GM23338 (cell line): ENCODE data around the gene MIGA1. TPM values are rescaled to one million over a fixed set of nuclear protein-coding genes. Genes with fewer than 3 reads are reported as not detected.

Experiments
- ATAC-seq: fragments of 200-7000 bp; cut with Tn5 transposase; 3 replicates; pipeline ENCODE4 v1.9.1; 2020
- DNase-seq: peaks from one replicate; pipeline ENCODE4 v3.0.0-alpha.2; 2015; ENCODE audit warnings: low spot score
- H2AFZ ChIP-seq: fragments of 200-600 bp; sonication (generic); 2 replicates; pipeline ENCODE4 v1.8.0; 2016; ENCODE audit warnings: antibody characterized with exemption, mild to moderate bottlenecking, moderate library complexity
- H3F3A ChIP-seq: fragments of 200-600 bp; sonication (generic); replicated peaks from 2 replicates; pipeline ENCODE4 v1.8.0; 2017; ENCODE audit warnings: antibody characterized with exemption, mixed run types, low read depth
- H3K27ac ChIP-seq: fragments of 200-600 bp; sonication (generic); 2 replicates; pipeline ENCODE4 v1.6.1; 2016; ENCODE audit warnings: low read depth
- H3K27me3 ChIP-seq: fragments of 200-600 bp; sonication (generic); 2 replicates; pipeline ENCODE4 v1.8.0; 2016; ENCODE audit warnings: mild to moderate bottlenecking, mixed run types, moderate library complexity; ENCODE audit not compliant: insufficient read depth
- H3K36me3 ChIP-seq: fragments of 200-600 bp; sonication (generic); 2 replicates; pipeline ENCODE4 v1.8.0; 2016; ENCODE audit warnings: mild to moderate bottlenecking; ENCODE audit not compliant: insufficient read depth
- H3K4me1 ChIP-seq: fragments of 200-600 bp; sonication (generic); 2 replicates; pipeline ENCODE4 v1.8.0; 2016; ENCODE audit warnings: mild to moderate bottlenecking, moderate library complexity; ENCODE audit not compliant: insufficient read depth
- H3K4me2 ChIP-seq: fragments of 200-600 bp; sonication (generic); 2 replicates; pipeline ENCODE4 v1.7.1; 2017; ENCODE audit warnings: mixed run types
- H3K4me3 ChIP-seq: fragments of 200-600 bp; sonication (generic); 2 replicates; pipeline ENCODE4 v1.6.1; 2016; ENCODE audit warnings: mixed run types
- H3K79me2 ChIP-seq: fragments of 200-600 bp; sonication (generic); replicated peaks from 2 replicates; pipeline ENCODE4 v1.8.0; 2017; ENCODE audit warnings: mild to moderate bottlenecking; ENCODE audit not compliant: insufficient read depth
- H3K9me2 ChIP-seq: fragments of 200-600 bp; sonication (generic); 2 replicates; pipeline ENCODE4 v1.8.0; 2017; ENCODE audit not compliant: insufficient read depth
- H4K20me1 ChIP-seq: fragments of 200-600 bp; sonication (generic); replicated peaks from 2 replicates; pipeline ENCODE4 v1.8.0; 2017; ENCODE audit warnings: mild to moderate bottlenecking; ENCODE audit not compliant: insufficient read depth
- H3K27ac Mint-ChIP-seq: 2 replicates; pipeline ENCODE4 v1.8.0; 2020; ENCODE audit warnings: inconsistent platforms, mild to moderate bottlenecking, moderate library complexity, mixed read lengths
- H3K27me3 Mint-ChIP-seq: 3 replicates; pipeline ENCODE4 v1.8.0; 2022; ENCODE audit warnings: low read depth, mild to moderate bottlenecking, moderate library complexity, mixed read lengths, inconsistent platforms; ENCODE audit not compliant: insufficient read depth, poor library complexity
- H3K36me3 Mint-ChIP-seq: 3 replicates; pipeline ENCODE4 v1.8.0; 2021; ENCODE audit warnings: low read depth, mild to moderate bottlenecking, inconsistent platforms, moderate library complexity, mixed read lengths
- H3K4me1 Mint-ChIP-seq: 3 replicates; pipeline ENCODE4 v1.8.0; 2020; ENCODE audit warnings: mild to moderate bottlenecking, inconsistent platforms, mixed read lengths
- H3K4me3 Mint-ChIP-seq: 3 replicates; pipeline ENCODE4 v1.8.0; 2021; ENCODE audit warnings: moderate library complexity, mild to moderate bottlenecking, inconsistent platforms, mixed read lengths
- H3K9me3 Mint-ChIP-seq: 3 replicates; pipeline ENCODE4 v1.8.0; 2020; ENCODE audit warnings: moderate library complexity, mild to moderate bottlenecking, inconsistent platforms, mixed read lengths
- CREB1 ChIP-seq: fragments of 250-450 bp; sonication (Bioruptor Pico); IDR thresholded peaks from 2 replicates; pipeline ENCODE4 v1.5.0; 2020; ENCODE audit warnings: low read depth, mild to moderate bottlenecking, moderate library complexity
- CTCF ChIP-seq, 2 experiments: fragments of 200-600 bp in 1 of 2; sonication (generic) in 1 of 2; conservative IDR thresholded peaks; 2 replicates each; pipeline versions ENCODE4 v1.5.1 to v1.6.1; 2016 to 2017; ENCODE audit warnings: antibody characterized with exemption in 2 of 2, low read depth in 2 of 2, mild to moderate bottlenecking in 2 of 2, moderate library complexity in 1 of 2
- ETS1 ChIP-seq: IDR thresholded peaks from 2 replicates; pipeline ENCODE4 v1.6.1; 2016; ENCODE audit warnings: antibody characterized with exemption
- EZH2 ChIP-seq: fragments of 200-600 bp; sonication (generic); IDR thresholded peaks from one replicate; pipeline ENCODE4 v1.8.0; 2017; ENCODE audit warnings: antibody characterized with exemption, mild to moderate bottlenecking, low read depth; ENCODE audit not compliant: unreplicated experiment
- EZH2phosphoT487 ChIP-seq: fragments of 200-600 bp; sonication (generic); IDR thresholded peaks from one replicate; pipeline ENCODE4 v1.8.1; 2018; ENCODE audit warnings: antibody characterized with exemption; ENCODE audit not compliant: unreplicated experiment
- JUNB ChIP-seq: IDR thresholded peaks from one replicate; pipeline ENCODE4 v1.6.1; 2016; ENCODE audit warnings: antibody characterized with exemption; ENCODE audit not compliant: unreplicated experiment
- NANOG ChIP-seq: IDR thresholded peaks from 2 replicates; pipeline ENCODE4 v1.6.1; 2016; ENCODE audit warnings: antibody characterized with exemption, borderline replicate concordance
- STAT1 ChIP-seq: IDR thresholded peaks from one replicate; pipeline ENCODE4 v1.6.1; 2016; ENCODE audit warnings: antibody characterized with exemption; ENCODE audit not compliant: unreplicated experiment
- ZNF114 ChIP-seq: fragments of 250-450 bp; sonication (Bioruptor Pico); IDR thresholded peaks from 2 replicates; pipeline ENCODE4 v1.5.0; 2020; ENCODE audit warnings: mild to moderate bottlenecking, moderate library complexity
- ZNF331 ChIP-seq: fragments of 250-450 bp; sonication (Bioruptor Pico); IDR thresholded peaks from 2 replicates; pipeline ENCODE4 v1.5.0; 2020; ENCODE audit warnings: low read depth, mild to moderate bottlenecking, moderate library complexity
- polyA plus RNA-seq: library from polyadenylated mRNA; unstranded; fragments of >200 nt; fragmentation: Nextera tagmentation; extraction: Ambion mirVana; gene quantifications from 2 replicates; pipeline ENCODE4 v1.2.1, GENCODE V29; 2016
- total RNA-seq: library from RNA; depleted of rRNA; stranded (reverse); fragments of >200 nt; shearing (Covaris generic); gene quantifications from 2 replicates; pipeline ENCODE4 v1.2.3, GENCODE V29; 2014
- TF ChIP-seq, protein P1 (sequence below): fragments of 250-450 bp; sonication (Bioruptor Pico); IDR thresholded peaks from 2 replicates; pipeline ENCODE4 v1.5.0; 2020; ENCODE audit warnings: mild to moderate bottlenecking, moderate library complexity

MIGA1 gene
- total and polyA plus RNA-seq, 2 experiments from 2014 or later, result 3.4 to 7.5 TPM

DNA sequence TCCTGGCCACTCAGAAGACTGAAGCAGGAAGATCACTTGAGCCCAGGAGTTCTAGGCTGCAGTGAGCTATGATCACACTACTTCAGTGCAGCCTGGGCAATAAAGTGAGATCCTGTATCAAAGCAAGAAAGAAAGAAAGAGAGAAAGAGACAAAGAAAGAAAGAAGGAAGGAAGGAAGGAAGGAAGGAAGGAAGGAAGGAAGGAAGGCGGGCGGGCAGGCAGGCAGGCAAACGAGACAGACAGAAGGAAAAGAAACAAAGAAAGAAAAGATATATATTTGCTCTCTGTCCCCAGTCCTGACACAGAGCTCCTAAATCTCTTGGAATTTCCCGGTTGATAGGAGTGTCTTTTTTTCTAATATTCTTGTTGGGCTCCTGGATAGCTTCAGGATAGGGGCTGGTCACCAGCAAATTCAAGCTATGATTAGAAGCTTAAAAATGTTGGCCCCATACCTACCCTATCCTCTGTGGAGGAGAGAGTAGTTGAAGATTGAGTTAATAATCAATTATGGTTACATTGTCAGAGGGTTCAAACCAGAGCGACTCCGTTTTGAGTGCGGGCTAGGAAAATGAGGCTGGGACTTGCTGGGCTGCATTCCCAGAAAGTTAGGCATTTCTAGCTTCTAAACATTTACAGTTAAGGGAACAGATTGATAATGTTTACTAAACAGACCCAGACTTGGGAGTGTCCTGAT, 3.3 kb upstream of the MIGA1 start:
- Histone ChIP-seq H3K4me3 (no peak overlapping the region), H3K4me1 (no peaks in the 10 kb centered on the region), H4K20me1 (no peaks in the 10 kb centered on the region), H3K36me3 (no peaks in the 10 kb centered on the region), H2AFZ (peak overlapping the region; percentile 29), H3F3A (no peaks in the 10 kb centered on the region), H3K4me2 (no peak overlapping the region), H3K79me2 (peaks cover 10% of the 10 kb centered on the region), H3K27ac (no peak overlapping the region), H3K27me3 (no peaks in the 10 kb centered on the region), H3K9me2 (no peaks in the 10 kb centered on the region)
- no peaks in the 10 kb centered on the region for H3K36me3 Mint-ChIP-seq
- DNase-seq (no peak), ATAC-seq (no peak)
- no peaks in the 10 kb centered on the region for H3K9me3 Mint-ChIP-seq
- no peak overlapping the region for H3K4me3 Mint-ChIP-seq
- TF ChIP-seq EZH2phosphoT487 (no peak), ZNF331 (CRISPR knock-in tag) (no peak), ETS1 (no peak), JUNB (no peak), STAT1 (no peak), ZNF114 (CRISPR knock-in tag) (no peak), NANOG (no peak), CTCF (conservative IDR thresholded peaks at IDR 0.05; ENCODE audit: low read depth in 2 of 2) (no peak), EZH2 (no peak), CREB1 (CRISPR knock-in tag) (no peak)
- TF ChIP-seq, protein P1, sequence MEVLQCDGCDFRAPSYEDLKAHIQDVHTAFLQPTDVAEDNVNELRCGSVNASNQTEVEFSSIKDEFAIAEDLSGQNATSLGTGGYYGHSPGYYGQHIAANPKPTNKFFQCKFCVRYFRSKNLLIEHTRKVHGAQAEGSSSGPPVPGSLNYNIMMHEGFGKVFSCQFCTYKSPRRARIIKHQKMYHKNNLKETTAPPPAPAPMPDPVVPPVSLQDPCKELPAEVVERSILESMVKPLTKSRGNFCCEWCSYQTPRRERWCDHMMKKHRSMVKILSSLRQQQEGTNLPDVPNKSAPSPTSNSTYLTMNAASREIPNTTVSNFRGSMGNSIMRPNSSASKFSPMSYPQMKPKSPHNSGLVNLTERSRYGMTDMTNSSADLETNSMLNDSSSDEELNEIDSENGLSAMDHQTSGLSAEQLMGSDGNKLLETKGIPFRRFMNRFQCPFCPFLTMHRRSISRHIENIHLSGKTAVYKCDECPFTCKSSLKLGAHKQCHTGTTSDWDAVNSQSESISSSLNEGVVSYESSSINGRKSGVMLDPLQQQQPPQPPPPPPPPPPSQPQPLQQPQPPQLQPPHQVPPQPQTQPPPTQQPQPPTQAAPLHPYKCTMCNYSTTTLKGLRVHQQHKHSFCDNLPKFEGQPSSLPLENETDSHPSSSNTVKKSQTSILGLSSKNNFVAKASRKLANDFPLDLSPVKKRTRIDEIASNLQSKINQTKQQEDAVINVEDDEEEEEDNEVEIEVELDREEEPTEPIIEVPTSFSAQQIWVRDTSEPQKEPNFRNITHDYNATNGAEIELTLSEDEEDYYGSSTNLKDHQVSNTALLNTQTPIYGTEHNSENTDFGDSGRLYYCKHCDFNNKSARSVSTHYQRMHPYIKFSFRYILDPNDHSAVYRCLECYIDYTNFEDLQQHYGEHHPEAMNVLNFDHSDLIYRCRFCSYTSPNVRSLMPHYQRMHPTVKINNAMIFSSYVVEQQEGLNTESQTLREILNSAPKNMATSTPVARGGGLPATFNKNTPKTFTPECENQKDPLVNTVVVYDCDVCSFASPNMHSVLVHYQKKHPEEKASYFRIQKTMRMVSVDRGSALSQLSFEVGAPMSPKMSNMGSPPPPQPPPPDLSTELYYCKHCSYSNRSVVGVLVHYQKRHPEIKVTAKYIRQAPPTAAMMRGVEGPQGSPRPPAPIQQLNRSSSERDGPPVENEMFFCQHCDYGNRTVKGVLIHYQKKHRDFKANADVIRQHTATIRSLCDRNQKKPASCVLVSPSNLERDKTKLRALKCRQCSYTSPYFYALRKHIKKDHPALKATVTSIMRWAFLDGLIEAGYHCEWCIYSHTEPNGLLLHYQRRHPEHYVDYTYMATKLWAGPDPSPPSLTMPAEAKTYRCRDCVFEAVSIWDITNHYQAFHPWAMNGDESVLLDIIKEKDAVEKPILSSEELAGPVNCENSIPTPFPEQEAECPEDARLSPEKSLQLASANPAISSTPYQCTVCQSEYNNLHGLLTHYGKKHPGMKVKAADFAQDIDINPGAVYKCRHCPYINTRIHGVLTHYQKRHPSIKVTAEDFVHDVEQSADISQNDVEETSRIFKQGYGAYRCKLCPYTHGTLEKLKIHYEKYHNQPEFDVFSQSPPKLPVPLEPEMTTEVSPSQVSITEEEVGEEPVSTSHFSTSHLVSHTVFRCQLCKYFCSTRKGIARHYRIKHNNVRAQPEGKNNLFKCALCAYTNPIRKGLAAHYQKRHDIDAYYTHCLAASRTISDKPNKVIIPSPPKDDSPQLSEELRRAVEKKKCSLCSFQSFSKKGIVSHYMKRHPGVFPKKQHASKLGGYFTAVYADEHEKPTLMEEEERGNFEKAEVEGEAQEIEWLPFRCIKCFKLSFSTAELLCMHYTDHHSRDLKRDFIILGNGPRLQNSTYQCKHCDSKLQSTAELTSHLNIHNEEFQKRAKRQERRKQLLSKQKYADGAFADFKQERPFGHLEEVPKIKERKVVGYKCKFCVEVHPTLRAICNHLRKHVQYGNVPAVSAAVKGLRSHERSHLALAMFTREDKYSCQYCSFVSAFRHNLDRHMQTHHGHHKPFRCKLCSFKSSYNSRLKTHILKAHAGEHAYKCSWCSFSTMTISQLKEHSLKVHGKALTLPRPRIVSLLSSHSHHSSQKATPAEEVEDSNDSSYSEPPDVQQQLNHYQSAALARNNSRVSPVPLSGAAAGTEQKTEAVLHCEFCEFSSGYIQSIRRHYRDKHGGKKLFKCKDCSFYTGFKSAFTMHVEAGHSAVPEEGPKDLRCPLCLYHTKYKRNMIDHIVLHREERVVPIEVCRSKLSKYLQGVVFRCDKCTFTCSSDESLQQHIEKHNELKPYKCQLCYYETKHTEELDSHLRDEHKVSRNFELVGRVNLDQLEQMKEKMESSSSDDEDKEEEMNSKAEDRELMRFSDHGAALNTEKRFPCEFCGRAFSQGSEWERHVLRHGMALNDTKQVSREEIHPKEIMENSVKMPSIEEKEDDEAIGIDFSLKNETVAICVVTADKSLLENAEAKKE (CRISPR knock-in tag), result no peak
- peaks cover 6% of the 10 kb centered on the region; the same call in 2 of the 3 replicates for H3K4me1 Mint-ChIP-seq
- H3K27ac Mint-ChIP-seq, result no peak overlapping the region
- peaks cover 3% of the 10 kb centered on the region for H3K27me3 Mint-ChIP-seq
